ENCODE measurements around the gene TYK2. TPM values are rescaled to one million over a fixed set of nuclear protein-coding genes. Genes with fewer than 3 reads are reported as not detected.

The TYK2 gene
- total and polyA plus RNA-seq, 9 of the 15 experiments (the other 6 are each of a cell fraction or from before 2014, with no cell fraction given) = 15.0 to 182 (median 85.9) TPM

GRCh38 chr19:10416380-10417257, 36.2 kb upstream of the TYK2 start:
- H3K27ac ChIP-seq (ENCODE audit: extremely low read depth, low read depth, low read length) = peak overlapping the region; percentile 95
- in situ Hi-C loops (cut with MboI) = no loop called here
- 4% methylated on average over 48 of the region's 67 CpGs for WGBS (ENCODE audit: insufficient coverage, low coverage, missing lambda C conversion rate)
- peak; percentile 87 for TF ChIP-seq EP400 (IDR thresholded peaks at IDR 0.05)
- no peak for TF ChIP-seq HNRNPL (IDR thresholded peaks at IDR 0.05; ENCODE audit: low read depth, low read length)
- TF ChIP-seq RB1 (IDR thresholded peaks at IDR 0.05; ENCODE audit: low read depth) = peak; percentile 97
- no peak for TF ChIP-seq ZNF561 (CRISPR knock-in tag; conservative IDR thresholded peaks at IDR 0.05)
- no peak for TF ChIP-seq ZNF347 (CRISPR knock-in tag; IDR thresholded peaks at IDR 0.05; ENCODE audit: low read depth)
- TF ChIP-seq ZNF217 (CRISPR knock-in tag; IDR thresholded peaks at IDR 0.05) = no peak
- 0 out of 2 replicates have a peak, but pooled peaks have one; percentile 9 for TF ChIP-seq CAMTA2 (CRISPR knock-in tag; conservative IDR thresholded peaks at IDR 0.05)
- no peak for TF ChIP-seq ZBTB8A (IDR thresholded peaks at IDR 0.05; ENCODE audit: partially characterized antibody)
- no peak for TF ChIP-seq PHF20 (IDR thresholded peaks at IDR 0.05; ENCODE audit: partially characterized antibody)
- TF ChIP-seq RAD51 (IDR thresholded peaks at IDR 0.05; ENCODE audit: borderline replicate concordance, low read depth) = peak; percentile 45; the same call in 1 of the 2 replicates
- TF ChIP-seq ZKSCAN3 (CRISPR knock-in tag; IDR thresholded peaks at IDR 0.05) = no peak
- TF ChIP-seq ZC3H4 (CRISPR knock-in tag; IDR thresholded peaks at IDR 0.05; ENCODE audit: borderline replicate concordance) = no peak
- TF ChIP-seq MNT (conservative IDR thresholded peaks at IDR 0.05) = peak; percentile 86 to 91
- TF ChIP-seq NFATC3 (IDR thresholded peaks at IDR 0.05) = no peak
- TF ChIP-seq POU5F1 (IDR thresholded peaks at IDR 0.05; ENCODE audit: borderline replicate concordance, low read depth, low read length, partially characterized antibody) = peak; percentile 46
- TF ChIP-seq ZMIZ1 (IDR thresholded peaks at IDR 0.05; ENCODE audit: low read depth in 2 of 2, low read length in 2 of 2) = peak in 1 of 2 experiments; percentile 21; a peak in 1 of 4 replicates
- TF ChIP-seq BRF1 (IDR thresholded peaks at IDR 0.05; ENCODE audit: borderline replicate concordance, extremely low read depth, insufficient read length) = no peak

More at GRCh38 chr19:10416380-10417257, 36.2 kb upstream of the TYK2 start:
- peak; percentile 89 to 97 (median 92) for DNase-seq (ENCODE audit: extremely low read depth in 1 of 4, low spot score in 3 of 4)
- Histone ChIP-seq H3K4me1 (replicated peaks in 1 of 2; ENCODE audit: control insufficient read depth in 2 of 2, insufficient read depth in 2 of 2, low read length in 2 of 2) (peaks cover 32 to 62% of the 10 kb centered on the region in 2 experiments), H3K79me2 (ENCODE audit: control insufficient read depth, insufficient read depth, low read length) (peaks cover 42% of the 10 kb centered on the region), H3K4me2 (ENCODE audit: insufficient read depth, low read length) (peak overlapping the region; percentile 96), H2AFZ (ENCODE audit: low read depth, low read length) (peak overlapping the region; percentile 85), H3K4me3 (peak overlapping the region; percentile 58), H3K9me1 (ENCODE audit: control insufficient read depth, insufficient read depth, low read length) (no peaks in the 10 kb centered on the region), H3K36me3 (ENCODE audit: control insufficient read depth, insufficient read depth, low read length) (no peaks in the 10 kb centered on the region; the same call in 2 of the 3 replicates), H4K20me1 (replicated peaks; ENCODE audit: control insufficient read depth, insufficient read depth, low read length) (peaks cover 5% of the 10 kb centered on the region), H3K27me3 (ENCODE audit: control insufficient read depth in 2 of 2, insufficient read depth in 2 of 2, low read length in 2 of 2) (no peaks in the 10 kb centered on the region), H3K9me3 (replicated peaks; ENCODE audit: control insufficient read depth, insufficient read depth, low read depth, low read length) (peaks cover 4% of the 10 kb centered on the region), H3K9ac (ENCODE audit: insufficient read depth in 1 of 2, low read depth in 2 of 2, low read length in 2 of 2) (peak overlapping the region; percentile 86 to 96)
- CTCF ChIA-PET (ENCODE audit: low intra/inter-chr PET ratio) = interaction anchor here (0.6 to 2.5 kb wide), 5 partner anchors 9 to 414 kb away, joined by 3 to 10 read pairs (median 3); no protein-coding TSS in a partner anchor
- peak; percentile 61 for ATAC-seq
- intact Hi-C loops (cut with micrococcal nuclease) = no loop called here
- FAIRE-seq = peak; percentile 91
- no TSS peak for BruUV-seq (replicated peaks)
- POLR2A ChIA-PET = interaction anchor here (0.5 to 1.9 kb wide), 15 partner anchors 11 to 1525 kb away, joined by 3 to 9 read pairs (median 3); partner anchors contain the start of genes CDC37, CNN1 and TYK2

Data from K562 (cell line).